Measurements from ENCODE around the gene AP4E1.
A peak's percentile ranks its signal among the peaks of the same experiment; 100 is the strongest.
"Not testable (repeated sequence)": the region's sequence is repeated elsewhere in the genome, so short reads cannot be mapped to it uniquely, and the experiment has no call there.

The AP4E1 gene

DNA sequence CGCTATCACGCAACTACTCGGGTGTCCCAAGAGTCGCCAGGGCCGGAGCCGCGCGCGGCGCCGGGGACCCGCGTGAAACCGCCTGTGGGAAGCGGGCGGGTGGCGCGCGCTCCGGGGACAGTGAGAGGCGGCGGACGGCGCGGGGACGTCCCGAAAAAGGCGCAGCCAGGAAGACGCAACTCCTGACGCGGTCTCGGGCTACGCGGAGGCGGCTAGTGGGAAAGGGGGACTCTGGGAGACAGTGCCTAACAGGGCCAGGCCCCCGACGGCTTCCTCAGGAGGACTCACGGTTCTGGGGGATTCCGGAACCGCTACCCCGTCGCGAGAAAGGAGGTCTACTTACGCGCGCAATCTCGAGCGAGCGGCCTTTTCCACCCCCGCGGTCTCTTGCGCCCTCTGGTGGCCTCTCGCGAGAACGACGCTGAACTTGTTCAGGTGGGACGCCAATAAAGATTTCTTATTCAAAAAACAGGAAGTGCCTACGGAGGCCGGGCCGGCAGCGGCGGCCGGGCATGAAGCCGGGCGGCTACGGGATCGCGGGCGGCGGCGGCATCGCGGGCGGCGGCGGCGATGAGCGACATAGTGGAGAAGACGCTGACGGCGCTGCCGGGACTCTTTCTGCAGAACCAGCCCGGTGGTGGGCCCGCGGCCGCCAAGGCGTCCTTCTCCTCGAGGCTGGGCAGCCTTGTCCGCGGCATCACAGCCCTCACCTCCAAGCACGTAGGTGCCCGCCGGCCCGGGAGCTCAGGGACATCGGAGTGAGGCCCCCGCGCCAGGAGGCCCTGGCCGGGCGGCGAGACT lies at the start of gene AP4E1:
TSS of gene AP4E1 (plus strand) at position 475 of the 801 bp plus-strand sequence. CDS start at position 571, 96 bp downstream.
- peak within 1 kb of the TSS; percentile 91 for H3K4me3 ChIP-seq (ENCODE audit: low read depth, low read length)

DNA sequence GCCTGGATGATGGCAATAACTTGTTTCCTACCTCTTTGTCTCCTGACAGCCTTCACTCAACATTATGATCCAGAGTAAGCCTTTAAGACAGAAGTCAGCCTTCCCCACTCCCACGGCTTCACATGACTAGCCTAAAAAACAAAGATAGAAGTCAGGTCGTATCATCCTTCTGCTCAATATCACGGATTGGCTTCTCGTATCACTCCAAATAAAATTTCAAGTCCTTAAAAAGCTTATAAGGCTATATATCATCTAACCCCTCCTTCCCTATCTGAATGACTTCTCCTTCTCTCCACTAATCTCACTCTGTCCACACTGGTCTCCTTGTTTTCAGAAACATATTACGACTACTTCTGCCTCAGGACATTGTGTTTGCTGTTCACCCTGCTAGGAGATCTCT lies 47.7 kb upstream of the AP4E1 start:
- no peak overlapping the region for H3K4me3 ChIP-seq (ENCODE audit: low read depth, low read length)

DNA sequence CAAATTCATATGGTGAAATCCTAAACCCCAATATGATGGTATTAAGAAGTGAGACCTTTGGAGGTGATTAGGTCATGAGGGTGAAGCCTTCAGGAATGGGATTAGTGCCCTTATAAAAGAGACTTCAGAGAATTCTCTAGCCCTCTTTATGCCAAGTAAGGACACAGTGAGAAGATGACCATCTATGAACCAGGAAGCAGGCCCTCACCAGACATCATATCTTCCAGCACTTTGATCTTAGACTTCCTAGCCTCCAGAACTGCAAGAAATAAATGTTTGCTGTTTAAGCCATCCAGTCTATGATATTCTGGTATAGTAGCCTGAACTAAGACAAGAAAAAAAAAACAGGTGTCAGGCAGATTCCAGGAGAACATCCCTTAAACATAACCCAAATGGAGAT lies 45.9 kb upstream of the AP4E1 start:
- H3K4me3 ChIP-seq (ENCODE audit: low read depth, low read length) = no peak overlapping the region

DNA sequence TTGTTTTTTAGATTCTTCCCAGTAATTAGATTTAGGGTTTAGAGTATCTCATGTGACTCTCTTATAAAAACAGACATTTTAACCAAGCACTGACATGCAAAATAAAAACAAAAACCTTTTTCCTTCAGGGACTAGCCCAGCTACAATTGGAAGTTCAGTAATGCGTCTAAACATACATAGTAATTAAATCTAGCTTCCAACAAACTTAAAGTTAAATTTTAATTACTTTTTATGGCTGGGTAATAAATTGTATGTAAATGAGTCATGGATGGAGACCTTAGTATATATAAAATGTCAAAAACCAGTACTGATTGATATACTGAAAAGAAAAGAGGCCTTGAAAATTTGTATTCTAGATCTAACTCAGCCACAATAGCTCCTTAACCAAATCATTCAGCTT lies 43.6 kb upstream of the AP4E1 start:
- no peak overlapping the region for H3K4me3 ChIP-seq (ENCODE audit: low read depth, low read length)

DNA sequence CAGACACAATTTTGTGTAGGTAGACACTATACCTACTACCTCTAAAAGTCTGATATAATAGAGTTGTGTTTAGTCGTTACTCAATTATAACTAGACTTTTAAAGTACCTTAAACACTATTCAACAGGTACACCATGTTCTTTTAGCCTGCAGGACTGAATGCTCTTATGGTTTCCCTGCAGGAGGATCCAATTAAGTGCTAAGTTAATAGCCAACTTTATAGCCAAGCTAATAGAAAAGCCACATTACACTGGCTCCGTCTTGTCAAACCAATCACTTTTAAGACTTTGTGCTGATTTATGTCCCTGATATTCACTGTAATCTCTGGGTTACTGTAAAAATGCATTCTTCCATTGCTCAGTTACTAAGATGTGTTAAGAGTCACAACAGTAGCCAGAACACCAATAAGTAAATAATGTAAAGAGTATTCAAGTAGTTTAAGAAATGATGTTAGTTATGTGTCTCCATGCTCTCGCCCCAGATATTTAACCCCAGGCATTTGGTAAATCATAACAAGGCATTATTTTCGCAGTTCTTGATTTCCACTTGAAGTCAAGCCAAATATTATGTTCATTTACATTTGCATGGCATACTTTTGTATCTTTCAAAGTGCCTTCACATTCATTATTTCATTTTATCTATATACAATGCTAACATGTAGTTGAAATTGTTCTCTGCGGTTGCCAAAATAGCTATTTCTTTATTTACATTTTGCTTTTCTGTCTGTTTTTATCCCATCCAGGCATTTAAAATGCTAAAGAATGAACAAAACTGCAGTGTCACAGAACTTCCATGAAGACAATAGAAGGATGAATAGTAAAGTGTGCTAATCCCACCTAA lies 42.7 kb upstream of the AP4E1 start:
- no peak overlapping the region for H3K4me3 ChIP-seq (ENCODE audit: low read depth, low read length)

DNA sequence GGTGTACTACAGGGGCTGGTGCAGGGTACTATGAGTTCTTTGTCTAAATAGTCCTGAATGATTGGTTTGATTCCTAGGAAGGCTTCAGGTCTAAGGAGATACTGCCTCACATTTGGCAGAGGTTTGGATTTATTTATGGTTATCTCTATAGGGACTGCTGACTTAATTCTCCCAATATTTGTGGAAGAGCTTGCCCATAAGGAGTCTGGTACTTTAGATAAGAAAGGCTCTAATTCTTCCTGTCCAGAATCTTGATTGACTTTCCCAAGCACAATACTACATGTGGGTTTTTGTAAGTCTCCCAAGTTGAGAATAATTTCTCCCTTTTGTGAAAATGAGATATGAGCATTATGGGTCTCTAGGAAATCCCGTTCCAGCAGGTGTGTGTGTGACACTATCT lies 36.7 kb upstream of the AP4E1 start:
- no peak overlapping the region for H3K4me3 ChIP-seq (ENCODE audit: low read depth, low read length)

DNA sequence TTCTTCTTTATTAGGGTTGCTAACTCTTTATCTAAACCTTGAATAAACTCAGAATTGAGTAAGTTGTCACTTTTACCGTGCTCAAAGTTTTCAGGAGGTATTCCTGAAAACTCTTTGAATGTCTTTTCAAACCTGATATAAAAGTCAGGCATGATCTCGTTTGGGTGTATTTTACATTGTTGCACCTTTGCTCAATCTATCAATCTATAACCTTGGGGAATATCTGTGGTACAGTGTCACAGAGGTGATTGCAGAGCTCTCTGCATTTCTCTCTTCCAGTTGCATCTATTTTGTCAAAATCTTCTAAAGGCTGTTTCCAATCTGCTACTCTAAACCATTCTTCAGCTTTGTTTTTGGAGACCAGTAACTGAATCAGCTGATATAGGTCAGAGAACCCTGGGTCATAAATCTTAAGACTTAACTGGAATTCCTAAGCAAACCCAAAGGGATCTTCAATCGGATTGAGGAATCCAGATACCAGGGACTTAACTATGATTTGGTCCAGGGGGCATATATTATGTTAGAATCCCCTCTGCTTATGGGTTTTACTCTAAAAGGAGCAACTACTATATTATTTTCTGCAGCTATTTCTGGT lies 35.6 kb upstream of the AP4E1 start:
- H3K4me3 ChIP-seq (ENCODE audit: low read depth, low read length) = no peak overlapping the region

DNA sequence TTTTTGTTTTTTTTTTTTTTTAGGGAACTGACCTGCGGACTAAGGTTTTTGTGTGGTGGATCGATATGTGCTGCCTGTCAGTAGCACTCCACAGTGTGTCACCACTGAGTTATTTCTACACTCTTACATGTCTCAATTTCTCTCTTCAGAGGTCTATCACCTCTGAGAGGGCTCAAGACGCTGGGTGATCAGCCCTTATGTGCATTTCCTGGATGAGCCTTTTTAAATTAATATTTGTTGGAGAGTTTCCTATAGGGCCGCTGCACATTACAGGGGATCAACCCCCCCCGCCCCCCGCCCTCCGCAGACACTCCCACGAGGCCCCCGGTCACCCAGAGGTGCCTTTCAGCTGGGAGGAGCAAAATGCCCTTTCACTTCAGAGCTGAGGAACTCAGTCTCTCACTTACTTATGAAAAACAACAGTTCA lies 34.5 kb upstream of the AP4E1 start:
- no peak overlapping the region for H3K4me3 ChIP-seq (ENCODE audit: low read depth, low read length)

DNA sequence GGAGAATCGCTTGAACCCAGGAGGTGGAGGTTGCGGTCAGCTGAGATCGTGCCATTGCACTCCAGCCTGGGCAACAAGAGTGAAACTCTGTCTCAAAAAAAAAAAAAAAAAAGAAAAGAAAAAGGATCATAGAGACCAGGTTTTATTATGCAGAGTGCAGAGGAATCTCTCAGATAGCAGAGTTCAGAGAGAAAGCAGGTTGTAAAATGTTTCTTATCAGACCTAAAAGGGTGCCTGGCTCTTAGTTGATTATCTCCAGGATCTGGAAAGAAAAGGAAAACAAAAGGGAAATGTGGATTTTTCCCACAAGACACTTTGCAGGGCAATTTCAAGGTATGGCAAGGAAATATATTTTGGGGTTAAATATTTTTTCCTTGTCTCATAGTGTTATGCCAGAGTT lies 33.2 kb upstream of the AP4E1 start:
- not testable (repeated sequence) for H3K4me3 ChIP-seq (ENCODE audit: low read depth, low read length)

DNA sequence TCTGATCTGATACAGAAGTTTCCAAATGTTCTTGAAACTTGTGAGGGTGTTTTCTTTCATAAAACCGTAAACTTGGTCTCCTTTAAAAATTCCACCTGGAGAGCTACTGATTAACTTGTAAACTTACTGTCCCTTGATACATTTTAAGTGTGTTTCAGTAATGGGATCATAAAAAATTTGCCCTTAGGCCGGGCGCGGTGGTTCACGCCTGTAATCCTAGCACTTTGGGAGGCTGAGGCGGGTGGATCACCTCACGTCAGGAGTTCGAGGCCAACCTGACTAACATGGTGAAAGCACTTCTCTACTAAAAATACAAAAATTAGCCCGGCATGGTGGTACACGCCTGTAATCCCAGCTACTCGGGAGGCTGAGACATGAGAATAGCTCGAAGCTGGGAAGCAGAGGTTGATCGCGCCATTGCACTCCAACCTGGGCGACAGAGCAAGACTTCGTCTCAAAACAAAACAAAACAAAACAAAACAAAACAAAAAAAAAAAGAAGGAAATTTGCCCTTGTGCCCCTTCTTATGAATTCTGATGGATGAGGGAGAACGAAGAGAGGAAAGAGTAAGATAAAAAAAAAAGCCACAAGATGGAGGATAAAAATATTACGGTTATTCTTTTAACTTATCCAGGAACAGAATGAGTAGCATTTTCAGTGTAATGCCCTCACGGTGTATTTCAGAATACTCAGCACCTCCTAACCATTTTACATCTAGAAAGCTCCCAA lies 32.1 kb upstream of the AP4E1 start:
- H3K4me3 ChIP-seq (ENCODE audit: low read depth, low read length) = no peak overlapping the region

DNA sequence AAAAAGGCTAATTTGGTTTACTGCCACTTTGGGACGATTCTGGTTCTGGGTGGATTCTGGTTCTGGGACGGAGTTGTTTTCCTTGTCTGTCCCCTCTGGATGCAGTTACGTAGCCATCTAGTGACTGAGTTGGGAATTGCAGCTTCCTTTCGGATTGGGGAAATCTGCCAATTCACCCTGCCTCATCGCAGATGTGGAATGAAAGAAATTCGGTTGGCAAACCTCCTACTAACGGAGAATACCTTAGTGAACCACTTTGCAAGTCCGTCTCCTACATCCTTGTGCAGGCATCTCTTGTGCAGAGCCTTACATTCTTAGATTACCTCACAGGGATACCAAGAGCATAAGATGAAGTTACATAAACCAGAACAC lies 31.5 kb upstream of the AP4E1 start:
- no peak overlapping the region for H3K4me3 ChIP-seq (ENCODE audit: low read depth, low read length)

DNA sequence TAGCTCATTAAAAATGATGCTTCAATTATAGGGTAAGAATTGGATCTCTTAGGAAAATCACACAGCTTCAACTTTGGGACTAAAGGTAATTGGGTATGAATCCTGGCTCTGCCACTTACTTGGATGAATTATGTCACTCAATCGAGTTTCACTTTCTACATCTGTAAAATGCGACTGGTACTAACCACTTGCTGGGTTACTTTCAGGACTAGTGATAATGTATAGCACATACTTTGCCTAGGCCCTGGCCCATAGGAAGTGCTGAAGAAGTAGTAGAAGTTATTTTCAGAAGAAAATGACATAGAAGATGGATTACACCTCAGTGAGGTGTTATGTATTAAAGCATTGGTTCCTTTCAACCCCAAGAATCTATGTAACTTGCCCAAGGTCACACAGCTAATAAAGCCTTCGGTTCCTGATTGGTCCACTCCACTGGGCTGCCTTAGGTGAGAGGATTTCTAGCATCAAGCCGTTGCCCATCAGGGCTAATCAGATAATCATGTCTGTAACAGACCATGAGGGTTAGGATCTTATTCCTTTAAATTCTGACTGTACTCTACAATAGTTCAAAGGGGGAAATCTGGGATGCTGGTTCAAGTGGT lies 29.4 kb upstream of the AP4E1 start:
- H3K4me3 ChIP-seq (ENCODE audit: low read depth, low read length) = no peak overlapping the region

DNA sequence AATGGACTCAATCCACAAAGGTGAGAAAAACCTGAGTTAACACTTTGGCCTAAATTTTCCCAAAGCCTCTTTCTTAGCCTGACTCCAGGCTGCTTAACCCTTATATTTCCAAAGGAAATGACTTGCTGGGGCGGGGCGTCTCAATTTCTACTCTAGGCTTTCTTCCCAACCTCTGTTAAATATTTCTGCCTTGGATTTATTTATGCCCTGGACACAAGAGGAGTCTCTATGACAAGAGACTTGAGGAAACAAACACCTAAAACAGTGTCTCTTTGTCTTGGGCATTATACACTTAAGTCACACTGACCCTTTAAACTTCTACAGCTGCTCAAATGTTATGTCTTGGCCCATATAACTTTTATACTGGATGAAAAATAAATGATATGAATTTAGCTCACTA lies 28.3 kb upstream of the AP4E1 start:
- no peak overlapping the region for H3K4me3 ChIP-seq (ENCODE audit: low read depth, low read length)

DNA sequence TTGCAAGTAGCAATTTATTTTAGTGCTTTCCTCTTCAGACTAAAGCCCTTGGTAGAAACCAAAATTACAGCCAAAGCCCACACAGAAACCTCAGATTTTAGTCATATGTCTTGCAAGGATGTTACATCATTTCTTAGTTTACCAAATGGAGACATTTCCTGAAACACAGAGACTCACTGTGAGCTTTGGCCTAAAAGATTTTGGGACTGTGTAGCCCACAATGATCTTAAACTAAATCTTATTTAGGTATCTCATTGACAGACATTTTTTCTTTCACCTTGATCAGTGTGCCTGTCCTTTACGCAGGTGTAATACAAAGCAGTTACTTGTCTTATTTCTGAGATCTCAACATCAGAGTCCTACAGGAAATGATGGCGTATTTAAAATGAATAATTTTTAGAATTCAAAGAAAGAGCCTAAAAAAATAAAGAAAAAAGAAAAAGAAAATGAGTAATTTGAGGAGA lies 27.8 kb upstream of the AP4E1 start:
- H3K4me3 ChIP-seq (ENCODE audit: low read depth, low read length) = no peak overlapping the region

DNA sequence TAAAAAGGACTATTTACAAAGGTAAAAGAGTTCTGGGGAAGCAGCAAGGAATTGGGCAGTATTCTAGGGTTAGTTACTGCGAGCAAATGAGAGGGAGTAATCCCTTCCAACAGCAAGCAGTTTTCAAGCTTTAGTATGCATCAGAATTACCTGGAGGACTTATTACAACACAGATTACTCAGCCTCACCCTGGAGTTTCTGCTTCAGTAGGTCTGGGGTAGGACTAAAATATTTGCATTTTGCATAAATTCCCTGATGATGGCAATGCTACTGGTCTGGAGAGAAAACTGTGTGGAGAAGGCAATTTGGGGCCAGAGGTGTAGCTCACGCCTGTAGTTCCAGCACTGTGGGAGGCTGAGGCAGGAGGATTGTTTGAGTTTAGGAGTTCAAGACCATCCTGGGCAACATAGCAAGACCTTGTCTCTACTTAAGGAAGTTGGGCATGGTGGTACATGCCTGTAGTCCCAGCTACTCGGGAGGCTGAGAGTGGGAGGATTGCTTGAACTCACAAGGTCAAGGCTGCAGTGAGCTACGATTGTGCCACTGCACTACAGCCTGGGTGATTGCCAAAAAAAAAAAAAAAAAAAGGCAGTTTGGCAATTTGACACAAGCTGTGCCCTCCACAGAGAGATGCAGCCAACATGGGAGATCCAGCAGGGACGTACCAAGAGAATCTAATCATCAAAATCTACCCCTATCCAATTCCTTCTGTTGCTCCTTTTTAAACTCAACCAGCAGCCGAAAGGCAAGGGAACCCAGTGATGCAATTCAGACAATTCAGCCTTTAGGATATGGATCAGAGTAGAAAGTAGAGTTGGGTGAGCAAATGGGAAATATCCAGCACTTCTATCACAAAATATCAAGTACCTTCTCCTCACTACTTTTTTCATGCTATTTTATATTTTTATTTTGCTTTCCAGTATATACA lies 27.1 kb upstream of the AP4E1 start:
- no peak overlapping the region for H3K4me3 ChIP-seq (ENCODE audit: low read depth, low read length)

DNA sequence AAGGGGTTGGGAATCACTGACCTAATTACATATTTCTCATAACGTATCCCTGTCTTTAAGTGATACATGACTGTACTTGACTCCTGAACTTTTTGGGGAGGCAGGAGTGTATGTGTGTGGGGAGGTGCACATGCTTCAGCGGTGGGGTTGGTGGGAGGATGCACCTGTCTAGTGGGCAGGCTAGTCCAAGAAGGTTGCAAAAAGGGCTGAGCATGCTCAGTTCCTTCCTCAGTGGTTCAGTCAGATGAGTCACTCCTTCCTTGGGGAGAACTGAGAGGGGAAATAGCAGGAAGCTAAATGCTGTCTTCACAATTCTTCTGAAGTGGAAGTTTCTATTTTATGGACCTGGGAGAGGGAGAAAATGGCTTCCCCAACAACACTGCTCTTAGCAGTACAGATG lies 24.6 kb upstream of the AP4E1 start:
- no peak overlapping the region for H3K4me3 ChIP-seq (ENCODE audit: low read depth, low read length)

DNA sequence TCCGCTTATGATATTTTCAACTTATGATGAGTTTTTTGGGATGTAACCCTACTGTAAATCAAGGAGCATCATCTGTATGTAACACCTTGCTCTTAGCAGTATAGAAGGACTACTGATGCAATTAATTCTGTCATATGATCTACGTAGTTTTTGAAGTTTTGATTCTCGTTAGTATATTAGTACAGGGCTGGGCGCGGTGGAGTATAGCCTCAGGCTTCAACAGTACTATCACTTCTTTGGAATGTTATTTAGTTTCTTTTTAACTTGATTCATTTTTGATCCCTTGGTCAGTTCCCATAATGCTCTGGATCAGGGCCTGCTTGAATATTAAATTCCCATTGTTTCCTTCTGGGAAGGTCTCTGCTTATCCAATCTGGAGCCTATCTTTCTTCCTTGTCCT lies 23.9 kb upstream of the AP4E1 start:
- H3K4me3 ChIP-seq (ENCODE audit: low read depth, low read length) = no peak overlapping the region

DNA sequence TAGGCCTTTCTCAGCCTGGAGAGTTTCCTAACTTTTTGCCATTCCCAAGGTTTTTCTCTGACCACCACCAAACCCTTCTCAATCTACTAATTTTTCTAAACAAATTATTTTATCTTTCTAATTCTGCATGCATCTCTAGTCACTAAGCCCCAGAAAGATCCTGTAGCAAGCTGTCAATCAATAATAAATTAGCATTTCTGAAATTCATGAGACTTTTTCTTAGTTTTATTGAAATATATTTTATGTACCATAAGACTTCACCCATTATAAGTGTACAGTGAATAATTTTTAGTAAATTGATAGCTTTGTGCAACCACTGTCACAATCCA lies 22.4 kb upstream of the AP4E1 start:
- no peak overlapping the region for H3K4me3 ChIP-seq (ENCODE audit: low read depth, low read length)

DNA sequence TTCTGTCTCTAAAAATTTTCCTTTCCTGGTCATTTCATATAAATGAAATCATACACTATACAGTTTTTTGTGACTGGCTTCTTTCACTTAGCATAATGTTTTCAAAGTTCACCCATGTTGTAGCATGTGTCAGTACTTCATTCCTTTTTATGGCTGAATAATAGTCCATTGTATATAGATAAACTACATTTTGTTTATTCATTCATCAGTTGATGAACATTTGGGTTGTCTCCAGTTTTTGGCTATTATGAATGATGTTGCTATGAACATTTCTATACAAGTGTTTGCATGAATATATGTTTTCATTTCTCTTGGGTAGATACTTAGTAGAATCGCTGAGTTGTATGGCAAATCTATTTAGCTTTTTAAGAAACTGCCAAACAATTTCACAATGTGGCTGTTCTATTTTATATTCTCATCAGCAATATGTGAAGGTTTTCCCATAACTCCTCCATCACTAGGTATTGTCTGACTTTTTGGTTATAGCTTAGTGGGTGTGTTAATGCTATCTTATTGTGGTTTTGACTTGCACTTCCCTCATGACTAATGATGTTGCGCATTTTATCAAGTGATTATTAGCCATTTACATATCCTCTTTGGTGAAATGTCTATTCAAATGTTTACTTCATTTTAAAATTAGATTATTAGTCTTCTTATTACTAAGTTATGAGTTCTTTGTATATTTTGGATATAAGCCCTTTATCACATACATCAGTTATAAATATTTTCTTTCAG lies 21.7 kb upstream of the AP4E1 start:
- H3K4me3 ChIP-seq (ENCODE audit: low read depth, low read length) = no peak overlapping the region

Data from iPS-11a (cell line).